Ascending aorta (tissue), 2 donors: ENCODE measurements around the gene PADI3. TPM values are rescaled to one million over a fixed set of nuclear protein-coding genes. Genes with fewer than 3 reads are reported as not detected.

Experiments
- DNase-seq, 2 donors: peaks; one replicate each; pipeline ENCODE4 v3.0.0-alpha.2; 2019; ENCODE audit warnings: low spot score in 2 of 2
- H3K27ac ChIP-seq, 2 donors: fragments of 200-600 bp; sonication (generic); one replicate each; pipeline ENCODE4 v1.5.1; 2016 to 2017; ENCODE audit warnings: mild to moderate bottlenecking in 1 of 2
- H3K27me3 ChIP-seq: fragments of 200-600 bp; sonication (generic); one replicate; pipeline ENCODE4 v1.5.1; 2017
- H3K36me3 ChIP-seq, 2 donors: fragments of 200-600 bp; sonication (generic); one replicate each; pipeline ENCODE4 v1.5.1; 2016
- H3K4me1 ChIP-seq, 2 donors: fragments of 200-600 bp; sonication (generic); one replicate each; pipeline ENCODE4 v1.5.1; 2016 to 2017; ENCODE audit warnings: mild to moderate bottlenecking in 1 of 2
- H3K4me3 ChIP-seq, 2 donors: fragments of 200-600 bp; sonication (generic); one replicate each; pipeline ENCODE4 v1.5.1; 2016 to 2017; ENCODE audit warnings: mild to moderate bottlenecking in 1 of 2
- H3K9me3 ChIP-seq, 2 donors: fragments of 200-600 bp; sonication (generic); one replicate each; pipeline ENCODE4 v1.5.1; 2016
- CTCF ChIP-seq, 3 experiments: fragments of 200-600 bp in 2 of 3; fragments of 450-650 bp in 1 of 3; sonication (generic) in 2 of 3; IDR thresholded peaks; one replicate each; pipeline ENCODE4 v1.5.1; 2016 to 2019; ENCODE audit warnings: antibody characterized with exemption in 3 of 3, mild to moderate bottlenecking in 1 of 3, moderate library complexity in 1 of 3
- intact Hi-C: fragments of 100-400 bp; cut with DNase I; formaldehyde crosslinking; loops from one replicate; pipeline ENCODE4 v1.15.1; 2023
- total RNA-seq: library from RNA; depleted of rRNA; stranded (reverse); fragments of >200 nt; gene quantifications from one replicate; pipeline ENCODE4 v1.1.0, GENCODE V29; 2016

Gene PADI3
- total RNA-seq, 1 donor from 2014 or later: not detected

DNA sequence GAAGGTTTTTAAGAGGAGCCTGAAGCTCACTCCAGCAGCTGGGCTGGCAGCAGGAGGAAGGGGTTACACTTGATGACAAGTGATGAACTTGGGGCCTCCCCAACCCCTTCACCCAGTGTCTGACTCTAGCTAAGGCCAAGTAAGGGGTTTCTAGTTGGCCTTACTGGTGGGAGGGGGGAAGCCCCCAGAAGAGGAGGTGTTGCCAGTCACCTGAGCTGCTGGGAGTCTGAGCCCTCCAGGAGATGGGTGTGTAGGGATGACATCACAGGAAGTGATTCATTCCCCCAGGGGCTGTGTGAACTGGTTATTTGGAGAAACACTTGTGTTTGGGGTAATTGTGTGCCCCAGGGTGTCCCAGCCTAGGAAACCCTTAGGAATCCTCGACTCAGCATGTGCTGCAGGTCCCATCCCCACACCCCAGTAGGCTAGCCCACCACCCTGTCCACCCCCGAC, 40.9 kb upstream of the PADI3 start:
- no peak for DNase-seq
- intact Hi-C loops: no loop called here
- Histone ChIP-seq H3K27ac (no peak overlapping the region), H3K27me3 (no peaks in the 10 kb centered on the region), H3K9me3 (no peaks in the 10 kb centered on the region), H3K36me3 (no peaks in the 10 kb centered on the region), H3K4me3 (no peak overlapping the region), H3K4me1 (no peaks in the 10 kb centered on the region)
- TF ChIP-seq CTCF (IDR thresholded peaks at IDR 0.05): no peak

DNA sequence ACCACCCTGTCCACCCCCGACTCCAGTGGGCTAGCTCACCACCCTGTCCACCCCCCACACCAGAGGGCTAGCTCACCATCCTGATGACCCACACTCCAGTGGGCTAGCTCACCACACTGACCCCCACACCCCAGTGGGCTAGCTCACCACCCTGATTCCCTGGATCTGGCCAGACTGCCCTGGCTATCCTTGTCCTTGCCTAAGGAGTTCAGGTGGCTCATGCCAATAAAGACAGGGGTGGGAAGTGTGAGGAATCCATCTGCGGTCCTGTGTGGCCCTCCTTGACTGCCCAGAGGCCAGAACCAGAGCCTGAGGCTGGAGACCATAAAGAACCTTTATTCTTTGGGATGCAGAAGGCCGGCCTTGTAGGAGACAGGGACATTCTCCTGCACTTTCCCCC, 40.4 kb upstream of the PADI3 start:
- DNase-seq: no peak
- intact Hi-C loops: no loop called here
- Histone ChIP-seq H3K9me3 (no peaks in the 10 kb centered on the region), H3K4me1 (no peaks in the 10 kb centered on the region), H3K27ac (no peak overlapping the region), H3K4me3 (no peak overlapping the region), H3K27me3 (no peaks in the 10 kb centered on the region), H3K36me3 (no peaks in the 10 kb centered on the region)
- TF ChIP-seq CTCF (IDR thresholded peaks at IDR 0.05): no peak

DNA sequence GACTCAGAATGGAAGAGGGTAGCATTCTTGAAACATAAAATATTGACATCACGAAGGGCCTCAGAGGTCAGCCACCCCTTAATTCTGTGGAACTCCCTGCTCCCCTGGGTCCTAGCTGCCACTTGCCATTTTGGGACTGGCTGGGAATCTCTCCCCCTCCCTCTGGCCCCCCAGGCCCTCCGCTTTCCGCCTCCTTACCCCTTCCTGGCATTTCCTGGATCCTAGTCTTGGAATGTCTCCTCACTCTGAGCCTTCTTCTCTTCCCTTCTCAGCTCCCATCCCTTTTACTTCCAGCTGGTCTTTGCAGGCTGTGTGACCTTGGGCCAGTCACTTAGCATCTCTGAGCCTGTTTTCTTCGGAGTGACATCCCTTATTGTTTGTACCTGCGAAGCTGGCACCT, 39.5 kb upstream of the PADI3 start:
- TF ChIP-seq CTCF (IDR thresholded peaks at IDR 0.05): no peak
- intact Hi-C loops: no loop called here
- H3K27ac ChIP-seq: no peak overlapping the region
- no peak for DNase-seq
- no peak overlapping the region for H3K4me3 ChIP-seq
- no peaks in the 10 kb centered on the region for H3K36me3 ChIP-seq
- H3K4me1 ChIP-seq: no peaks in the 10 kb centered on the region
- H3K27me3 ChIP-seq: no peaks in the 10 kb centered on the region
- H3K9me3 ChIP-seq: no peaks in the 10 kb centered on the region

DNA sequence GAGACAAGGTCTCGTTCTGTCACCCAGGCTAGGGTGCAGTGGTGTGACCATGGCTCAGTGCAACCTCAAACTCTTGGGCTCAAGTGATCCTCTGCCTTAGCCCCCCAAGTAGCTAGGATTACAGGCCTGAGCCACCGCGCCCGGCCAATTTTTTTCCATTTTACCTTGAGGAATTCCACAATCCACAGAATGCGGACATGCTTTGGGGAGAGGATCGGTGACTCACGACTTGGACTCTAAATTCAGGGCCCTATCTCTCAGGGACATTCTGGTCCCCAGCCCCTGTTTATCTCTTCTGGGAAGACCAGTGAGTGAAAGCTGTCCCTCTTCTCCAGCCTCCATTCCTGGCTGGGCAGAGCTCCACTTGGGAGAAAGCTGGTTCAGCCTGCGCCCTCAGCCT, 38.7 kb upstream of the PADI3 start:
- no peak overlapping the region for H3K27ac ChIP-seq

DNA sequence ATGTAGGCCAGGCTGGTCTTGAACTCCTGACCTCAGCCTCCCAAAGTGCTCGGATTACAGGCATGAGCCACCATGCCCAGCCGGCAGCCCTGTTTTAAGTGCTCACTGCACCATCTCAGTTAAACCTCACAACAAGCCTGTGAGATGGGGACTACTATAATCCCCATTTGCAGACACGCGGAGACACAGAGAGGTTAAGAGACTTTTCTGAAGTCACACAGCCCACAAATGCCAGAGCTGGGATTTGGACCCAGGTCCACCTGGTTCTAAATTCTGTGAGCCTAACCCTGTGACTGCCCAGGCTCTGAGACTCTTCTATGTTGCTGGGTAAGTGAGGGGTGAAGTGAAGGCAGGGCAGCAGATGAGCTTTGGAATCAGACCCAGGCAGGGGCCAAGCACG, 37.5 kb upstream of the PADI3 start:
- Histone ChIP-seq H3K4me3 (no peak overlapping the region), H3K36me3 (no peaks in the 10 kb centered on the region), H3K27me3 (no peaks in the 10 kb centered on the region), H3K4me1 (no peaks in the 10 kb centered on the region), H3K27ac (no peak overlapping the region), H3K9me3 (no peaks in the 10 kb centered on the region)
- intact Hi-C loops: no loop called here
- TF ChIP-seq CTCF (IDR thresholded peaks at IDR 0.05): no peak
- no peak for DNase-seq

More for the DNA sequence above, 38.7 kb upstream of the PADI3 start:
- H3K4me3 ChIP-seq: no peak overlapping the region
- no peaks in the 10 kb centered on the region for H3K9me3 ChIP-seq
- intact Hi-C loops: no loop called here
- no peaks in the 10 kb centered on the region for H3K36me3 ChIP-seq
- DNase-seq: no peak
- TF ChIP-seq CTCF (IDR thresholded peaks at IDR 0.05): no peak
- H3K27me3 ChIP-seq: no peaks in the 10 kb centered on the region
- no peaks in the 10 kb centered on the region for H3K4me1 ChIP-seq

DNA sequence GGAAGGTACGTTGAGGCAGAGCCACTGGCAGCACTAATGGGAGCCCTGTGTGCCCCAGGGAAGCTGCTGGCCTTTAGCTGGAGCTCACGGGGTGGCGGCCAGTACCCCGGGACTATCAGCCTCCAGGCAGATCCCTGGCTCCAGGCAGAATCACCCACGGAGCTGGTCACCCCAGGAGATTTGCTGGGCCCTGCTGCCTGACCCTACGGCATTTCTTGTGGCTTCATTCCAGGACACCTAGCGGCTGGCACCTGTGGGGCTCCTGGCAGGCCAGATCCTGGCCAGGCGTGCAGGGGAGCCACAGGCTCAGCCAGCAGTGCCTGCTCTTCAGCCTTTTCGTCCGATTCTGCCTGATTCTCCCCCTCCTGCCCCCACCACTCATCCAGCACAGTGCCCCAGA, 36.9 kb upstream of the PADI3 start:
- intact Hi-C loops: no loop called here
- H3K4me1 ChIP-seq: no peaks in the 10 kb centered on the region
- H3K27ac ChIP-seq: no peak overlapping the region
- DNase-seq: no peak
- H3K4me3 ChIP-seq: no peak overlapping the region
- H3K9me3 ChIP-seq: no peaks in the 10 kb centered on the region
- no peaks in the 10 kb centered on the region for H3K27me3 ChIP-seq
- no peaks in the 10 kb centered on the region for H3K36me3 ChIP-seq
- TF ChIP-seq CTCF (IDR thresholded peaks at IDR 0.05): no peak
